COR-L47 (cell line): Measurements from ENCODE around the gene MN1.

Experiments used
- DNase-seq: peaks from one replicate; lab custom pipeline; 2025; lab: John Stamatoyannopoulos, UW

The MN1 gene

GRCh38 chr22:27825174-27825573 is 23.6 kb upstream of the MN1 start:
- no peak for DNase-seq

GRCh38 chr22:27823221-27823620 is 21.7 kb upstream of the MN1 start:
- DNase-seq: no peak

- no peak for DNase-seq
These were observed 19.6 kb upstream of the MN1 start for GRCh38 chr22:27820896-27821866.

- DNase-seq: no peak
These were observed 15.0 kb upstream of the MN1 start for GRCh38 chr22:27816552-27816951.

GRCh38 chr22:27815826-27816530 is 14.4 kb upstream of the MN1 start:
- DNase-seq: no peak

- no peak for DNase-seq
These were observed 13.4 kb upstream of the MN1 start for GRCh38 chr22:27814993-27815392.

- DNase-seq: no peak
These were observed 10.2 kb upstream of the MN1 start for GRCh38 chr22:27811778-27812177.

- peak; percentile 36 for DNase-seq
These were observed 9.1 kb upstream of the MN1 start for GRCh38 chr22:27810609-27811151.

GRCh38 chr22:27809700-27810608 is 8.4 kb upstream of the MN1 start:
- no peak for DNase-seq

GRCh38 chr22:27809226-27809603 is 7.7 kb upstream of the MN1 start:
- no peak for DNase-seq

- no peak for DNase-seq
These were observed 7.1 kb upstream of the MN1 start for GRCh38 chr22:27808451-27809225.

GRCh38 chr22:27805841-27806240 is 4.3 kb upstream of the MN1 start:
- no peak for DNase-seq

GRCh38 chr22:27804470-27805297 is 3.1 kb upstream of the MN1 start:
- DNase-seq: peak; percentile 78

GRCh38 chr22:27803841-27804415 is 2.4 kb upstream of the MN1 start:
- no peak for DNase-seq

- DNase-seq: no peak
These were observed 954 bp upstream of the MN1 start for GRCh38 chr22:27802346-27803073.

GRCh38 chr22:27801202-27801615 is 347 bp downstream of the MN1 start:
- DNase-seq: peak; percentile 19

- peak; percentile 59 for DNase-seq
These were observed 1.0 kb downstream of the MN1 start for GRCh38 chr22:27800250-27801201.

GRCh38 chr22:27799827-27800249 is 1.7 kb downstream of the MN1 start:
- no peak for DNase-seq
